ENCODE data around the gene PLD4. TPM values are rescaled to one million over a fixed set of nuclear protein-coding genes. Genes with fewer than 3 reads are reported as not detected.
A peak's percentile ranks its signal among the peaks of the same experiment; 100 is the strongest.

The PLD4 gene
- total RNA-seq, 1 donor from 2014 or later: not detected

GRCh38 chr14:104923640-104924420 is 849 bp upstream of the PLD4 start:
- intact Hi-C loops (cut with DNase I): no loop called here
- H3K36me3 ChIP-seq: no peaks in the 10 kb centered on the region
- H3K4me1 ChIP-seq: no peaks in the 10 kb centered on the region
- H3K9me3 ChIP-seq: no peaks in the 10 kb centered on the region
- TF ChIP-seq POLR2AphosphoS5 (IDR thresholded peaks at IDR 0.05; ENCODE audit: insufficient read depth in 1 of 2, low read depth in 1 of 2): no peak
- no peak for TF ChIP-seq POLR2A (IDR thresholded peaks at IDR 0.05)
- TF ChIP-seq CTCF (IDR thresholded peaks at IDR 0.05): no peak
- H3K4me3 ChIP-seq: no peak overlapping the region
- DNase-seq (ENCODE audit: extremely low spot score in 2 of 2): no peak
- H3K27me3 ChIP-seq: no peaks in the 10 kb centered on the region
- no peak overlapping the region for H3K27ac ChIP-seq

- TF ChIP-seq POLR2A (IDR thresholded peaks at IDR 0.05) (no peak), POLR2AphosphoS5 (IDR thresholded peaks at IDR 0.05; ENCODE audit: insufficient read depth in 1 of 2, low read depth in 1 of 2) (no peak), CTCF (IDR thresholded peaks at IDR 0.05) (no peak)
- intact Hi-C loops (cut with DNase I): no loop called here
- Histone ChIP-seq H3K27me3 (no peaks in the 10 kb centered on the region), H3K27ac (no peak overlapping the region), H3K9me3 (no peaks in the 10 kb centered on the region), H3K4me3 (no peak overlapping the region), H3K36me3 (no peaks in the 10 kb centered on the region), H3K4me1 (no peaks in the 10 kb centered on the region)
- peak in 1 of 2 donors; percentile 74 for DNase-seq (ENCODE audit: extremely low spot score in 2 of 2)
Observed at GRCh38 chr14:104925214-104925854, 655 bp downstream of the PLD4 start.

- no peaks in the 10 kb centered on the region for H3K36me3 ChIP-seq
- no peak overlapping the region for H3K27ac ChIP-seq
- intact Hi-C loops (cut with DNase I): no loop called here
- TF ChIP-seq CTCF (IDR thresholded peaks at IDR 0.05) (no peak), POLR2A (IDR thresholded peaks at IDR 0.05) (no peak), POLR2AphosphoS5 (IDR thresholded peaks at IDR 0.05; ENCODE audit: insufficient read depth in 1 of 2, low read depth in 1 of 2) (no peak)
- peak; percentile 82 to 92 for DNase-seq (ENCODE audit: extremely low spot score in 2 of 2)
- no peaks in the 10 kb centered on the region for H3K9me3 ChIP-seq
- H3K4me1 ChIP-seq: no peaks in the 10 kb centered on the region
- H3K27me3 ChIP-seq: no peaks in the 10 kb centered on the region
- H3K4me3 ChIP-seq: no peak overlapping the region
Observed at GRCh38 chr14:104925855-104926609, 1.4 kb downstream of the PLD4 start.

- intact Hi-C loops (cut with DNase I): no loop called here
- Histone ChIP-seq H3K4me3 (no peak overlapping the region), H3K27ac (no peak overlapping the region), H3K4me1 (peaks cover 3% of the 10 kb centered on the region), H3K36me3 (no peaks in the 10 kb centered on the region), H3K9me3 (no peaks in the 10 kb centered on the region), H3K27me3 (no peaks in the 10 kb centered on the region)
- TF ChIP-seq POLR2AphosphoS5 (IDR thresholded peaks at IDR 0.05; ENCODE audit: insufficient read depth in 1 of 2, low read depth in 1 of 2): no peak
- no peak for TF ChIP-seq CTCF (IDR thresholded peaks at IDR 0.05)
- TF ChIP-seq POLR2A (IDR thresholded peaks at IDR 0.05): no peak
- DNase-seq (ENCODE audit: extremely low spot score in 2 of 2): peak; percentile 49 to 58
Observed at GRCh38 chr14:104926619-104927431, 2.1 kb downstream of the PLD4 start.
